ENCODE results near the gene ABCD4.

ABCD4 gene

DNA sequence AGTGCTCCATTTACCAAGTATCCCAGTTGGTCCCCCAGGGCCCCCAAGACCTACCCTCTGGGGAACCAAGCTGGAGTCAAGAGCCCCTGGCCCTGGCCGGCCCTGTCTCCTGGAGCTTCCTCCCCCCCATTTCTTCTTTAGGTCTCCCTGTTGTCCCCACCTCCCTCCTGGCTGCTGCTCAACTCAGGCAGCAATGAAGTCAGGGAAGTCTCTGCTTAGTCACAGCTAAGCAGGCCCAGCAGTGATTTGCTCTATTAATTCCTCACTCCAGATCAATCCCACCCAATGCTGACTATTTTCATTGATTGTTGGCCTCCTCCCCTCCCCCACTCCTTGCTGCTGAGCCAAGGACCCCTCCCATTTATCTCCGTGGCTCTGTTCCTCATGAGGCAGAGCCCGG, 35.1 kb downstream of the ABCD4 start:
- no peaks in the 10 kb centered on the region for H3K36me3 ChIP-seq (replicated peaks)
- in situ Hi-C loops (cut with HindIII; ENCODE audit: low pct_ligation_motif_present, low sequenced_read_pairs), result no loop called here
- no peak overlapping the region for H3K4me3 ChIP-seq (ENCODE audit: low read depth, low read length)
- no peaks in the 10 kb centered on the region for H3K27me3 ChIP-seq (replicated peaks)
- DNase-seq, result no peak
- H3K27ac ChIP-seq, result no peak overlapping the region
- TF ChIP-seq, protein P1, sequence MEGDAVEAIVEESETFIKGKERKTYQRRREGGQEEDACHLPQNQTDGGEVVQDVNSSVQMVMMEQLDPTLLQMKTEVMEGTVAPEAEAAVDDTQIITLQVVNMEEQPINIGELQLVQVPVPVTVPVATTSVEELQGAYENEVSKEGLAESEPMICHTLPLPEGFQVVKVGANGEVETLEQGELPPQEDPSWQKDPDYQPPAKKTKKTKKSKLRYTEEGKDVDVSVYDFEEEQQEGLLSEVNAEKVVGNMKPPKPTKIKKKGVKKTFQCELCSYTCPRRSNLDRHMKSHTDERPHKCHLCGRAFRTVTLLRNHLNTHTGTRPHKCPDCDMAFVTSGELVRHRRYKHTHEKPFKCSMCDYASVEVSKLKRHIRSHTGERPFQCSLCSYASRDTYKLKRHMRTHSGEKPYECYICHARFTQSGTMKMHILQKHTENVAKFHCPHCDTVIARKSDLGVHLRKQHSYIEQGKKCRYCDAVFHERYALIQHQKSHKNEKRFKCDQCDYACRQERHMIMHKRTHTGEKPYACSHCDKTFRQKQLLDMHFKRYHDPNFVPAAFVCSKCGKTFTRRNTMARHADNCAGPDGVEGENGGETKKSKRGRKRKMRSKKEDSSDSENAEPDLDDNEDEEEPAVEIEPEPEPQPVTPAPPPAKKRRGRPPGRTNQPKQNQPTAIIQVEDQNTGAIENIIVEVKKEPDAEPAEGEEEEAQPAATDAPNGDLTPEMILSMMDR (IDR thresholded peaks at IDR 0.05; ENCODE audit: low read depth, low read length, missing control alignments), result no peak

DNA sequence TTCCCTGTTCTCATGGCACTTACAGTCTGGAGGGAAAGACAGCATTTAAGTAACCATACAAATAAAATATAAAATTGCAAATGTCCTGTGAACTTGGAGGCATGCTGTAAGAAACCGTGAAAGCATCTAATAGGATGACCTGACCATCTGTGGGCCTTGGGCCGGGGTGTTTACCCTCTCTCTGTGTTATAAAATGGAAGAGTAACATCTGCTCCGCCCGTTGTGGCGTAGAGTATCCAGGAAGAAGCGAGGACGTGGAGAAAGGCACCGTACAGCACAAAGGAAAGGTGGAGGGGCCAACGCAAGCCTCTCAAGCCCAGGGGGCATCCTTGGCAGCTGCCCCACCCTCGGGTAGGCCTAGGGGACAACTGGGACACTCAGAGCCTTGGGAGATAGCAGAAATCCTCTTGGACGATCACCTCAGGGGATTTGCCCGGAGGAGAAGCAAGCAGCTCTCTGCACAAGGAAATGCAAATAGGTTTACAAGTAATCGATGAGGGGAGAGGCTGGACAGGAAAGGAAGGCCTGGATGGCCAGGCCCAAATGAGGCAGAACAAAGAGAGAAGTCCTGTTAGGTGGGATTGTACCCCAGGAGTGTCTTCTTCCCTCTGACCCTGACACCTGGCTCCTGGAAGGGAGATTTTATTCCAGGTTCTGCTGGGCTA, 37.3 kb downstream of the ABCD4 start:
- in situ Hi-C loops (cut with HindIII; ENCODE audit: low pct_ligation_motif_present, low sequenced_read_pairs), result no loop called here

DNA sequence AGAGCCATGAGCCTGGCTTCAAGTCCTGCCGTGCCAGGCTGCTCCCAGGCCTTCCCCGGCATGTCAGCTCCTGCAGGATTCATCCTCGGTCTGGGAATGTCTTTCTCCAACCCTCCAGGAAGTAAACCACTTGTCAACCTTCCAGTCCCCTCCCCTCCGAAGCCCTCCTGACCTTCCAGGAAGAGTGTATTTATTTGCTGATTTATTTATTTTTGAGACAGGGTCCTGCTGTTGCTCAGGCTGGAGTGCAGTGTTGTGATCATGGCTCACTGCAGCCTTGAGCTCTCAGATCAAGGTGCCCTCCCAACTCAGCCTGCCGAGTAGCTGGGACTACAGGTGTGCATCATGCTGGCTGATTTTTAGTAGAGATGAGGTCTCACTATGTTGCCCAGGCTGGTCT, 38.8 kb downstream of the ABCD4 start:
- no peaks in the 10 kb centered on the region for H3K36me3 ChIP-seq (replicated peaks)
- in situ Hi-C loops (cut with HindIII; ENCODE audit: low pct_ligation_motif_present, low sequenced_read_pairs), result no loop called here
- no peak for DNase-seq
- H3K4me3 ChIP-seq (ENCODE audit: low read depth, low read length), result no peak overlapping the region
- H3K27me3 ChIP-seq (replicated peaks), result no peaks in the 10 kb centered on the region
- no peak overlapping the region for H3K27ac ChIP-seq
- TF ChIP-seq, protein P1 (IDR thresholded peaks at IDR 0.05; ENCODE audit: low read depth, low read length, missing control alignments), result no peak

More for the DNA sequence above, 37.3 kb downstream of the ABCD4 start:
- Histone ChIP-seq H3K27ac (no peak overlapping the region), H3K36me3 (replicated peaks) (no peaks in the 10 kb centered on the region), H3K4me3 (ENCODE audit: low read depth, low read length) (no peak overlapping the region), H3K27me3 (replicated peaks) (no peaks in the 10 kb centered on the region)
- DNase-seq, result no peak
- TF ChIP-seq, protein P1 (IDR thresholded peaks at IDR 0.05; ENCODE audit: low read depth, low read length, missing control alignments), result no peak

DNA sequence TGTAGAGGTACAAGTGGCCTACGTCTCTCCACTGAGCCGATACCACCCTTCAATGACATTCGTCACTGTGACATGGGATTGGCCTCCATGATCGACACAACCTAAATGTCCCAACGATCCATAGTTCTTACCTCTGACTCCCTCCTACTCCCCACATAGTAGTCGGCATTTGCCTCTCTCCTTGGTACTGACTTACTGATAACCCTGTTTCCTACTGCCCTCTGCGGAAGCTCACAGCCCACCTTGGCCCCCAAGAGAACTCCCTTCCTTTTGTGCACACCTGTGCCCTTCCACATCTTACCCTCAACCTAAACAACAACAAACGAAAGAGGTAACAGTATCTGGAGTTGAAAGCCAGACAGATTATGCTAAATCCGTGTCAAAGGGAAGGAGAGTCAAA, 39.6 kb downstream of the ABCD4 start:
- no peak overlapping the region for H3K4me3 ChIP-seq (ENCODE audit: low read depth, low read length)
- H3K27ac ChIP-seq, result no peak overlapping the region
- TF ChIP-seq, protein P1 (IDR thresholded peaks at IDR 0.05; ENCODE audit: low read depth, low read length, missing control alignments), result no peak
- H3K36me3 ChIP-seq (replicated peaks), result no peaks in the 10 kb centered on the region
- no peaks in the 10 kb centered on the region for H3K27me3 ChIP-seq (replicated peaks)
- DNase-seq, result no peak
- in situ Hi-C loops (cut with HindIII; ENCODE audit: low pct_ligation_motif_present, low sequenced_read_pairs), result no loop called here

DNA sequence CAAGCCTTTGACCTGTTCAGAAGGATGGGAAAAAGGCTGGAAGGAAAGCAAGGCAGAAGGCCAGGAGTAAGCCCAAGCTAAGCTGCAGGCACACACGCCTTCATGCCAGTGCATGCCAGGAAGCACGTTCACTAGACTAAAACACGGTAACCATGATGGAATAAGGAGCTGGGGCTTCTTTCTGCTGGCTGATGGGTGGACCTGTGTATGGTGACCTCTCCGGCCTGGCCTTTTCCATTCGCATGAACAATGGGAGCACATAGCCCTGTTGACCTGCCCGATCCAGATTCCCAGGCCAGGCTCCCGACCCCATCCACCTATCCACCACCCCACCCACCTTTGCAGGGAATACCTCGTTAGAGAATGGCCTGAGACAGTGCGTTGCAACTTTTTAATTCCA, 40.7 kb downstream of the ABCD4 start:
- TF ChIP-seq, protein P1 (IDR thresholded peaks at IDR 0.05; ENCODE audit: low read depth, low read length, missing control alignments), result no peak
- no peak overlapping the region for H3K4me3 ChIP-seq (ENCODE audit: low read depth, low read length)
- DNase-seq, result no peak
- no peaks in the 10 kb centered on the region for H3K36me3 ChIP-seq (replicated peaks)
- in situ Hi-C loops (cut with HindIII; ENCODE audit: low pct_ligation_motif_present, low sequenced_read_pairs), result no loop called here
- H3K27me3 ChIP-seq (replicated peaks), result no peaks in the 10 kb centered on the region
- no peak overlapping the region for H3K27ac ChIP-seq

DNA sequence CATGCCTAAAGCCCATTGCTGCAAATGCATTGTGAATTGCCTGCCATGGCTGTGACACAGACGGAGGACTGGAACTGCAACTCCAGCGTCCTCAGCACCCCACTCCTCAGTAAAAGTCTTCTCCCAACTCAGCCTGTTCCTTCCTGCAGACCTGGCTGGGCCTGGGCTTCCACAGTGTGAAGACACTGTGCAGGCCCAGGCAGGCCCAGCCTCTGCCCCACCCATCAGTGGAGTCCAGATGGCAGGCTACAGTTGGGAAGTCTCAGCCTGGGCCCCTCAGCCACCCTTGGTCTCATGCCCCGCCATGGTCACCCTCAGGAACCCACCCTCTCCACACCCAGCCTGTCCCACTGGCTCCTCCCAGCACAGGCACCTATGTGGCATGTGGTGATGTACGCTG, 41.4 kb downstream of the ABCD4 start:
- in situ Hi-C loops (cut with HindIII; ENCODE audit: low pct_ligation_motif_present, low sequenced_read_pairs), result no loop called here
- TF ChIP-seq, protein P1 (IDR thresholded peaks at IDR 0.05; ENCODE audit: low read depth, low read length, missing control alignments), result no peak
- H3K4me3 ChIP-seq (ENCODE audit: low read depth, low read length), result no peak overlapping the region
- no peak overlapping the region for H3K27ac ChIP-seq
- no peaks in the 10 kb centered on the region for H3K36me3 ChIP-seq (replicated peaks)
- no peaks in the 10 kb centered on the region for H3K27me3 ChIP-seq (replicated peaks)
- no peak for DNase-seq

All from brain microvascular endothelial cell (primary cell).